Fibroblast of lung (primary cell): ENCODE results near the gene USP7. TPM values are rescaled to one million over a fixed set of nuclear protein-coding genes. Genes with fewer than 3 reads are reported as not detected.

ENCODE experiments used
- DNase-seq, 2 donors: peaks; one replicate each; pipeline versions ENCODE4 v3.0.0 to v3.0.0-alpha.2; 2010; ENCODE audit warnings: low read depth in 2 of 2
- H2AFZ ChIP-seq: 2 replicates; pipeline ENCODE4 v1.5.1; 2012; ENCODE audit warnings: low read length, control low read depth, inconsistent platforms
- H3K27ac ChIP-seq: 2 replicates; pipeline ENCODE4 v1.5.1; 2011; ENCODE audit warnings: low read length, control low read depth; ENCODE audit not compliant: insufficient read depth
- H3K27me3 ChIP-seq: 2 replicates; pipeline ENCODE4 v1.5.1; 2011; ENCODE audit warnings: mild to moderate bottlenecking, low read length; ENCODE audit not compliant: control insufficient read depth, insufficient read depth
- H3K36me3 ChIP-seq: 2 replicates; pipeline ENCODE4 v1.5.1; 2011; ENCODE audit warnings: low read length; ENCODE audit not compliant: control insufficient read depth, insufficient read depth
- H3K4me1 ChIP-seq: 2 replicates; pipeline ENCODE4 v1.5.1; 2011; ENCODE audit warnings: low read length; ENCODE audit not compliant: control insufficient read depth, insufficient read depth; ENCODE audit errors: extremely low read depth
- H3K4me2 ChIP-seq: 2 replicates; pipeline ENCODE4 v1.5.1; 2011; ENCODE audit warnings: low read length, control low read depth; ENCODE audit not compliant: insufficient read depth; ENCODE audit errors: extremely low read depth
- H3K4me3 ChIP-seq, 4 experiments: fragments of 200-600 bp in 1 of 4; sonication (generic) in 1 of 4; replicated peaks in 1 of 4; 2 replicates each; pipeline ENCODE4 v1.5.1; 2011 to 2016; ENCODE audit warnings: low read length in 4 of 4, low read depth in 3 of 4, mild to moderate bottlenecking in 3 of 4, control low read depth in 2 of 4, inconsistent platforms in 1 of 4, mixed read lengths in 1 of 4; ENCODE audit not compliant: insufficient read depth in 1 of 4; ENCODE audit errors: control extremely low read depth in 1 of 4
- H3K79me2 ChIP-seq: 2 replicates; pipeline ENCODE4 v1.5.1; 2012; ENCODE audit warnings: mild to moderate bottlenecking, low read length, inconsistent platforms; ENCODE audit not compliant: control insufficient read depth, insufficient read depth
- H3K9ac ChIP-seq: 2 replicates; pipeline ENCODE4 v1.5.1; 2011; ENCODE audit warnings: mild to moderate bottlenecking, low read length, control low read depth; ENCODE audit not compliant: insufficient read depth
- H3K9me3 ChIP-seq: 2 replicates; pipeline ENCODE4 v1.5.1; 2012; ENCODE audit warnings: low read depth, low read length; ENCODE audit not compliant: control insufficient read depth, insufficient read depth
- H4K20me1 ChIP-seq: 2 replicates; pipeline ENCODE4 v1.5.1; 2011; ENCODE audit warnings: low read length; ENCODE audit not compliant: control insufficient read depth, insufficient read depth; ENCODE audit errors: extremely low read depth
- EZH2 ChIP-seq: IDR thresholded peaks from 2 replicates; pipeline ENCODE4 v1.5.1; 2012; ENCODE audit warnings: low read length, control low read depth, mild to moderate bottlenecking; ENCODE audit errors: missing control alignments
- polyA plus RNA-seq, 2 donors: library from polyadenylated mRNA; depleted of rRNA in 1 of 2; stranded (reverse) in 1 of 2; unstranded in 1 of 2; fragments of >200 nt; gene quantifications; 2 replicates each; pipeline ENCODE4 v1.2.1, GENCODE V29; 2011 to 2012; ENCODE audit warnings: missing spikeins in 1 of 2
- total RNA-seq: library from RNA; depleted of rRNA; stranded (reverse); fragments of >200 nt; gene quantifications from 2 replicates; pipeline ENCODE4 v1.2.1, GENCODE V29; 2014
- TF ChIP-seq, protein P1 (sequence below), 2 donors: IDR thresholded peaks in 1 of 2; conservative IDR thresholded peaks in 1 of 2; 1 replicate in 1 of 2; 2 replicates in 1 of 2; pipeline ENCODE4 v1.5.1; 2011 to 2012; ENCODE audit warnings: low read length in 2 of 2, control low read depth in 1 of 2, inconsistent platforms in 1 of 2, low read depth in 1 of 2, mild to moderate bottlenecking in 1 of 2

The USP7 gene
- total and polyA plus RNA-seq, 2 donors (not counting 1 experiment from before 2014, with no cell fraction given) = 22.5 to 48.7 TPM

DNA sequence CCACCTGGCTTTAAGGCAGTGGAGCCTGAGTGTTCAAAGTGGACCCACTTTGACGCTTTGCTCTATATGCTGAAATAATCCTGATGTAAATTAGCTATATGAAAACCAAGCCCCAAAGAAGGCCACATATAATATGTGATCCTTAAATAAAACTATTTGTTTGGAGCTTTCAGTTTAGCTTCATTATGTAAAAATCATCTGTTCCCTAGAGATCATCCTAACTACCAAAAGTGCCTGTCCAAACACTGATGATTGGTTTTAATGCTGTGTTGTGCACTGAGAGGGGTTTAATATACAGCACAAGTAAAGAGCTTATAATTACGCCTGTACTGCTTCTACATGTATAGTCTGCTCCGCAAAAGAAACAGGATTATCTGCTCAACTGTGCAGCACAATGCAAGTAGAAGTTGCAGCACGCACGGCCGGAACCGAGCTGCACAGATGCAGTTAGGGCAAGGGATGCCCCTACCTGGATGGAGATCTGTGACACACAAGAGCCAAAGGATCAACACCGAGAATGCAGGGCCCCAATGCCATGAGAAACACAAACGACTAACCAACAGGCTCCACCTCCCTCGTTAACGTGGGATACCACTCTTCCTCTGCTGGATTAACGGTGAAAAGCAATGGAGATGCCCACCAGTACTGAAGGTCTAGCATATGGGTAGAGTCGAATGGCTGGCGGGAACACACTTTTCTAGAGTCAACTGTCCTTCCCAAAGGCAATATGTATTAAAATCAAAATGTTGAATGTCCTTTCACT is 20.5 kb downstream of the USP7 start:
- DNase-seq = no peak
- H3K4me2 ChIP-seq = no peak overlapping the region
- H3K27me3 ChIP-seq = no peaks in the 10 kb centered on the region
- H3K4me3 ChIP-seq = no peak overlapping the region
- no peaks in the 10 kb centered on the region for H3K36me3 ChIP-seq
- no peak overlapping the region for H2AFZ ChIP-seq
- H3K9me3 ChIP-seq = no peaks in the 10 kb centered on the region
- no peak overlapping the region for H3K27ac ChIP-seq
- TF ChIP-seq, protein P1, sequence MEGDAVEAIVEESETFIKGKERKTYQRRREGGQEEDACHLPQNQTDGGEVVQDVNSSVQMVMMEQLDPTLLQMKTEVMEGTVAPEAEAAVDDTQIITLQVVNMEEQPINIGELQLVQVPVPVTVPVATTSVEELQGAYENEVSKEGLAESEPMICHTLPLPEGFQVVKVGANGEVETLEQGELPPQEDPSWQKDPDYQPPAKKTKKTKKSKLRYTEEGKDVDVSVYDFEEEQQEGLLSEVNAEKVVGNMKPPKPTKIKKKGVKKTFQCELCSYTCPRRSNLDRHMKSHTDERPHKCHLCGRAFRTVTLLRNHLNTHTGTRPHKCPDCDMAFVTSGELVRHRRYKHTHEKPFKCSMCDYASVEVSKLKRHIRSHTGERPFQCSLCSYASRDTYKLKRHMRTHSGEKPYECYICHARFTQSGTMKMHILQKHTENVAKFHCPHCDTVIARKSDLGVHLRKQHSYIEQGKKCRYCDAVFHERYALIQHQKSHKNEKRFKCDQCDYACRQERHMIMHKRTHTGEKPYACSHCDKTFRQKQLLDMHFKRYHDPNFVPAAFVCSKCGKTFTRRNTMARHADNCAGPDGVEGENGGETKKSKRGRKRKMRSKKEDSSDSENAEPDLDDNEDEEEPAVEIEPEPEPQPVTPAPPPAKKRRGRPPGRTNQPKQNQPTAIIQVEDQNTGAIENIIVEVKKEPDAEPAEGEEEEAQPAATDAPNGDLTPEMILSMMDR (conservative IDR thresholded peaks at IDR 0.05 in 1 of 2, IDR thresholded peaks at IDR 0.05 in 1 of 2; ENCODE audit: low read depth in 1 of 2, low read length in 2 of 2) = no peak
- no peak for TF ChIP-seq EZH2
- no peaks in the 10 kb centered on the region for H3K4me1 ChIP-seq
- peaks cover 98% of the 10 kb centered on the region for H3K79me2 ChIP-seq
- H4K20me1 ChIP-seq = peaks cover 12% of the 10 kb centered on the region
- no peak overlapping the region for H3K9ac ChIP-seq

GRCh38 chr16:8941718-8942344 is 21.9 kb downstream of the USP7 start:
- no peak for DNase-seq
- no peak for TF ChIP-seq EZH2
- TF ChIP-seq, protein P1 (conservative IDR thresholded peaks at IDR 0.05 in 1 of 2, IDR thresholded peaks at IDR 0.05 in 1 of 2; ENCODE audit: low read depth in 1 of 2, low read length in 2 of 2) = no peak
- Histone ChIP-seq H3K27ac (no peak overlapping the region), H3K9ac (no peak overlapping the region), H3K4me1 (no peaks in the 10 kb centered on the region), H3K36me3 (no peaks in the 10 kb centered on the region), H3K79me2 (peaks cover 96% of the 10 kb centered on the region), H3K4me2 (no peak overlapping the region), H3K4me3 (no peak overlapping the region), H4K20me1 (peaks cover 16% of the 10 kb centered on the region), H3K27me3 (no peaks in the 10 kb centered on the region), H2AFZ (no peak overlapping the region), H3K9me3 (no peaks in the 10 kb centered on the region)

- Histone ChIP-seq H3K27ac (no peak overlapping the region), H3K4me1 (no peaks in the 10 kb centered on the region), H3K4me3 (no peak overlapping the region), H3K4me2 (no peak overlapping the region), H3K9me3 (no peaks in the 10 kb centered on the region), H3K36me3 (no peaks in the 10 kb centered on the region), H3K79me2 (peaks cover 96% of the 10 kb centered on the region), H4K20me1 (peaks cover 14% of the 10 kb centered on the region), H2AFZ (no peak overlapping the region), H3K9ac (no peak overlapping the region), H3K27me3 (no peaks in the 10 kb centered on the region)
- TF ChIP-seq, protein P1 (conservative IDR thresholded peaks at IDR 0.05 in 1 of 2, IDR thresholded peaks at IDR 0.05 in 1 of 2; ENCODE audit: low read depth in 1 of 2, low read length in 2 of 2) = no peak
- TF ChIP-seq EZH2 = no peak
- no peak for DNase-seq
Measured at GRCh38 chr16:8937803-8938202, 25.9 kb downstream of the USP7 start.
